B cell (primary cell): Measurements from ENCODE around the gene COL3A1.

Experiments used
- CTCF ChIP-seq: fragments of 200-600 bp; IDR thresholded peaks from one replicate; pipeline ENCODE4 v1.8.0; 2022; ENCODE audit warnings: antibody characterized with exemption, mild to moderate bottlenecking
- EZH2 ChIP-seq: IDR thresholded peaks from 2 replicates; pipeline ENCODE4 v1.6.1; 2012; ENCODE audit warnings: borderline replicate concordance, low read depth, mild to moderate bottlenecking, moderate library complexity, low read length; ENCODE audit not compliant: insufficient read depth, poor library complexity, severe bottlenecking

GRCh38 chr2:188956961-188957360 lies 17.2 kb upstream of the COL3A1 start:
- TF ChIP-seq EZH2 (no peak), CTCF (no peak)
